Breast epithelium (tissue), 3 donors: Measurements from ENCODE around the gene CCDC148.

ENCODE experiments used
- CTCF ChIP-seq, 3 donors: fragments of 450-650 bp; IDR thresholded peaks; one replicate each; pipeline ENCODE4 v1.5.1; 2016 to 2017; ENCODE audit warnings: antibody characterized with exemption in 3 of 3, mild to moderate bottlenecking in 3 of 3, moderate library complexity in 3 of 3
- POLR2A ChIP-seq: fragments of 450-650 bp; IDR thresholded peaks from one replicate; pipeline ENCODE4 v1.6.1; 2016; ENCODE audit warnings: antibody characterized with exemption, mild to moderate bottlenecking, moderate library complexity
- POLR2AphosphoS5 ChIP-seq, 3 donors: sonication (generic); formaldehyde crosslinking; IDR thresholded peaks; one replicate each; pipeline ENCODE4 v1.6.1; 2017; ENCODE audit warnings: antibody characterized with exemption in 3 of 3

- TF ChIP-seq CTCF (IDR thresholded peaks at IDR 0.05) (no peak), POLR2A (no peak), POLR2AphosphoS5 (IDR thresholded peaks at IDR 0.05) (no peak)
Observed at GRCh38 chr2:158391361-158391760, 65.2 kb downstream of the CCDC148 start.
